CD4-positive, alpha-beta T cell treated with Interleukin-15 for 1 hour (primary cell): ENCODE data around the gene ACKR3.

Experiments used
- DNase-seq: peaks from one replicate; pipeline ENCODE4 v3.0.0-alpha.2; 2020

Gene ACKR3

DNA sequence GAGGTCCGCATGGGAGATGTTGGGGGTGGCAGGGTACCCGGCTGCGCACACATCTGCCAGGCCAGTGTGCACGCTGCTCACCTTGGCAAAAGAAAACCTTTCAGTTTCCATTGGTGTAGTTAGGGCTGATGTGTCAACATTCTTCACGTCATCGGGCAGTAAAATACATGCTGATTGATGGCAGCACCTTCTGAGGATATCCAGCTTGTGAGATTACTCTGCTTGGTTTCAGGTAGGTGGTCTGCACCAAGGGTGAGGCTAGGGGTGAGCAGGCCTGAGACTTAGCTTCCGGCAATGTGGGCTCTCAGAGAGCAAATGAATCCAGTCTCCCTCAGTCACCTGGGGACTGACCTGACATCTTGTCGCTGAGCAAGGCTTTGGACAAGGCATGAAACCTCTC, 19.3 kb upstream of the ACKR3 start:
- DNase-seq = no peak

DNA sequence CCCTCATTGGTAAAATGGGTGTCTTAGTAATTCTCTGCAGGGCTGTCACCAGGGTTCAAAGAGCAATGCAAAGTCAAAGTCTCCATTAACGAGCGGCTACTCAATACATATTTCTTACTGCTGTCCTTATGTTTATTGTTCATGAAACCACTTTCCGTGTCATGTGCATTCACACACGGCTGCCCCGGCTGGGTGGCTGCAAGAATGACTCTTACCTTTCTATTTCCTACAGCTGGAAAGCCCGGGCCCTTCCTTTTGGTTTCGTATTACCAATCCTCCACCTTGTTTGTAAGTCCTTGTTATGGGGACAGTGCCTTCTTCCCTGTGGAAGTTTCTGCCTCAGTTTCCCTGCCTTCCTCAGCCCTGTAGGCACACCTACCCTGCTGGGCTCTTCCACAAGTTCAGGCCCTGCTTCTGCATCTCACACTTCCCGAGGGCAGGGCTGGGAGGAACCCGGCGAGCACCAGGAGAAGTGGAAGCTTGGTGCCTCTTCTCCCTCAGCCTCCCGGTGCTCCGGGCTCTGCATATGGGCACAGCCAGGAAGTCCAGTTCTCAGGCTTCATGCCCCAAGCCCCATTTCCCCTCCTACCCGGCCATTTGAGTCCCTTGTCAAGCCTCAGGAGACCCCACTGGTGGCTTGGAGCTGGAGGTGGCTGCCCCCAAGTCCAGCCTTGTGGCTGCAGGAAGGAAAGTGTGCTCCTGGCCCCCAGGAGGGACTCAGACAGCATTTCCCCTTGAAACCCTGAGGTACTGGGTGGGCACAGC, 18.7 kb upstream of the ACKR3 start:
- DNase-seq = no peak

- DNase-seq = no peak
Measured at GRCh38 chr2:236551471-236552211, 18.0 kb upstream of the ACKR3 start.

DNA sequence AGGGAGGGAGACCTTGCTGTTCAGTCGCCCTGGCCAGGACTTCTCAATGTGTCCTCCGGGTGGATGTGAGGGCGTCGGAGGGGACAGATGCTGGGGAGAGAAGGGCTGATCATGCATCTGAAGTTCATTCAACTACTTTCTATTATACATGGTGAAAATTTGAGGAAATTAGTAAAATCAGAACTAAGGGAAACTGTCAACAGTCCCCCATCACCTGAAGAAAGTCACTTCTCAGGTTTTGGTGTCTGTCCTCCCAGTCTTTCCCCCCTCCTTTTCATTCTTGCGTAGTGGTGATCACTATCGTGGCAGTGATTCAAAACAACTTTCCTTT, 17.4 kb upstream of the ACKR3 start:
- no peak for DNase-seq

GRCh38 chr2:236552581-236553363, 16.9 kb upstream of the ACKR3 start:
- no peak for DNase-seq

GRCh38 chr2:236553522-236553921, 16.1 kb upstream of the ACKR3 start:
- no peak for DNase-seq

DNA sequence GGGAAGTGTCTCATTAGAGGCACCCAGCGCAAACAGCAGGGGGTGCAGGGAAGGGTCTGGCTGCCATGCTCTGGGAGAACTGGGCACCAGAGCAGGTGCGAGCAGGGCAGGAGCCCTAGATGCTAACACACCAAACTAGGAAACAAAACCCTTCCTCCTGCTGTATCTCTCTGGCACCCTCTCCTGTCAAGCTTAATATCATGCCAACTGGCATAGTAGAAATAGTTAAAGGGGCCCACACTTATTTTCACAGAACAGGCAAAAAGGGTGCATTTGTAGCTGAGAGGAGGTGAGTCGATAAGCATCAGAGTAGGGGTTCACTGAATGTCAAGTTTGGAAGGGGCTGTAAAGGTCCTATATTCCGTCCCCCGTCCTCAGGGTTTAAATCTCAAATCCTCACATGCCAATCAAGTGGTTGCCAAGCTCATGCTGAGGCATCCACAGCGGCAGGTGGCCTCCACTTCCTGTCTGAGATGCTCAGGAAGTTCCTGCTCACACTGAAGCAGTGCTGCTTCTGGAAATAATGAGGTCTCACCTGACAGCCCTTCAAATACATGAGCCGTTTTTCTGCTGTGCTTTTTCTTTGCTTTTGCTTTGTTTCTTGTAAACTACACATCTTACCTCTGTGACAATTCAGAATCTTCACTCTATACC, 14.9 kb upstream of the ACKR3 start:
- DNase-seq = no peak

GRCh38 chr2:236555481-236555880, 14.1 kb upstream of the ACKR3 start:
- DNase-seq = no peak

DNA sequence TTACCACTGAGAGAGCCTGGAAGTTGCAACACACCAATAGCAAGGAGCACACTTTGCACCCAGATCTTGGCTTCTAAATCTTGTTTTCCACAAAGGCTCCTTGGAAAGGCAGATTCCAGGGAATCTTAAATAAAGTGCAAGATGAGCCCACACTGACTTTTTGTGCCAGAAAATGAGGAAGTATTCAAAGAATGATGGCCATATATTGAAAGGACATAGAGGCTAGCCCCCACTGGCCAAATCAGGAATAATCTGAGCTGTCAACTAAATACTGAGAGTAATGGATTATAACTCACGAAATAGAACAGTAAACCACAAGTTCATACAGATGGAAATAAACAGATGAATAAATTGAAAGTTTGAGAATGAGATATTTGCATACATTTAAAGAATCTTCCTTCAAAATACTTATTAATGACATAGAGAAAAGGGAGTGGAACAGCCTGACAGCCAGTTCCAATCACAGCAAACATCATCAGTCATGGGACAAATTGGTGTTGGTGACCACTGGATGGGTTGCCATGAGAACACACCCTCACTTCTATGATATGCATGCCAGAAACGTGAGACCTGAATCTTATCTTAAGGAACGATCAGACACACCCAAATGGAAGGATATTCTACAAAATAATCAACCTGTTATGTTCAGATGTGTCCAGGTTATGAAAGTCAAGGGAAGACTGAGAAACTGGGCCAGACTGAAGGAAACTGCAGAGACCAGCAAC, 12.2 kb upstream of the ACKR3 start:
- no peak for DNase-seq

GRCh38 chr2:236558036-236558435, 11.6 kb upstream of the ACKR3 start:
- DNase-seq = no peak

DNA sequence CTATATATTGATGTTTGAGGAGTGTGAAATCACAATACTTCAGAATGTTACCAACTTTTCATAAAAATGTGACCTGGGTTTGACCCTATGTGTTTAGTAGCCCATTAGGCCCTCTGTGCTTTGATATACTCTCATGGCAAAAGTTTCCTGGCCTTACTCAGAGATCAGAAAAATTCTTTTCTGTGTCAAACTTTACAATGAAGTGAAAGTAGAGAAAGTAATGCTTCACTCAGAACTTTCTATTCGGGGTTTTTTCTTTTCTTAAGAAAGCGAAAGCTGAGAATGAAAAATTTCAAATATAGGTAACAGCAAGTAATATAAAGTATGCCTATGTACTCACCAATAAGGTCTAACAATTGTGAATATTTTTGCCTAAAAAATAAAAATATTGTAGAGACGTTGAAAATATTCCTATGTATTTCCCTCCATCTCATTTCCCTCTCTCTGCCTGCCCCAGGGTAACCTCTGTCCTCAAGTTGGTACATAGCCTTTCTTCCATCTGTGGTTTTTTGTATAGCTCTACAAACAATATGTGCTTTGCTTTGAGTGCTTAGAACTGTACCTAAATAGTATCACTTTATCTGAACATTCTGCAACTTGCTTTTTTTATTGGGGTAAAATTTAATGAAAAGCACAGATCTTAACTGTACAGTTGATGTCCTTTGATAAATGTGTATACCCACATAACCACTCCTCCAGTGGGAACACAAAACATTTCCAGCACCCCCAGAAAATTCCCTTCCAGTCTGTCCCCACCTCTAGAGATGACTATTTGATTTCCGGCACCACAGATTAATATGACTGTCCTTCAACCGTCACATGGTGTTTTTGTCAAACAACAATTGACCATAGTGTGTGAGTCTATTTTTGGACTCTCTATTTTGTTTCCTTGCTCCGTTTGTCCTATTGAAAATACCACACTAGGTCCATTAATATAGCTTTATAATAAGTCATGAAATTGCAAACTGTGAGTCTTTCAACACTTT, 10.3 kb upstream of the ACKR3 start:
- DNase-seq = no peak

GRCh38 chr2:236561874-236562273, 7.8 kb upstream of the ACKR3 start:
- DNase-seq = no peak

DNA sequence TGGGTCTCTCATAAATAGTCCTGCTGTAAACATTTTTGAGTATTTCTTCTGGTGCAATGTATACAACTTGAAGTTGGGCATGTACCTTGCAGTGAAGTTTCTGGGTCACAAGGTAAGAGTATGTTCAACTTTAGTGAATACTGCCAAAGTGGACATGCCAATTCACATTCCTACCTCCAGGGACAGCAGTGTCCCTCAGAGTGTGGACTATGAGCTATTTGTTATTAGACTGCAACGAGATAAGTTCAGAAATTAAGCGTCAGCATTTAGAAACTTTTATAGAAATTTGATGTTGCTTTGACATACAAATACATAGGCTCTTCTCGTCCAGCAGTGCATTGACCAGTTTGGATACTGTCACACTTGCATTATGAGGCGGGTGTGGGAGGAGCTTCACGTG, 7.2 kb upstream of the ACKR3 start:
- DNase-seq = no peak

DNA sequence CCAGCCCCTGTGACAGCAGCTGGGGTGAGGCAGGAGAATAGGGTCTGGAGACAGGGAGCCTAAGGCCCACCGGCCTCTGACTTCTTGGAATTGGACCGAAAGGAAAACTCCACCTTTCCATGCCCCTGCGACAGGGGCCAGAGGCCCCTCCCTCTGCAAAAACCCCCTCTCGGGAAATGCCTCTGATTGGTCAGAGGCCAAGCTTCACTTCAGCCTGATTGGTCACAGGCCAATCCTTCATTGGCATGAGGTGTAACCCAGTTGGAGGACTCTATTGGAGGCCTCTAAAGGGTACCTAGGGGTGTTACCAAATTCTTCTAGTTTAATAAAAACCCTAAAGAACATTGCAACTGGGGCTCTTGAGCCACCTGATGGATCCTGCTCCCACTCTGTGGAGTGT, 5.7 kb upstream of the ACKR3 start:
- no peak for DNase-seq

DNA sequence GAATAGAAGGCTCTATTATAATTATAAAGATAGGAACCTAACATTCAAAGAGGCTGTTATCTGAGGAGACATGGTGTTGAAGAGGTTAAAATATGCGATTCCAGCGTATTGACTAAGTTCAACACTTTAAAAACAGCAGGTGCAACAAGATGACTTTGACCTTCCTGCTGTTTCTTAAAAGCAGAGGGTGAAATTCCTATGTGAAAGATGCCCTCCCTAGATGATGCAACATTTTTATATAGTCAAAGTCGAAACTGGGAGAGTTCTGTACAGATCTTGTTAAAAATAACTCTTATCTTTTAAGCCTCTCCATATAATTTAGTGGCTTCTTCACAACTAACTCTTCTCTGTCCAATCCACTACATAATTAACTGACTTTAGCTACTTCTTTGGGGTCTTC, 4.4 kb upstream of the ACKR3 start:
- no peak for DNase-seq

DNA sequence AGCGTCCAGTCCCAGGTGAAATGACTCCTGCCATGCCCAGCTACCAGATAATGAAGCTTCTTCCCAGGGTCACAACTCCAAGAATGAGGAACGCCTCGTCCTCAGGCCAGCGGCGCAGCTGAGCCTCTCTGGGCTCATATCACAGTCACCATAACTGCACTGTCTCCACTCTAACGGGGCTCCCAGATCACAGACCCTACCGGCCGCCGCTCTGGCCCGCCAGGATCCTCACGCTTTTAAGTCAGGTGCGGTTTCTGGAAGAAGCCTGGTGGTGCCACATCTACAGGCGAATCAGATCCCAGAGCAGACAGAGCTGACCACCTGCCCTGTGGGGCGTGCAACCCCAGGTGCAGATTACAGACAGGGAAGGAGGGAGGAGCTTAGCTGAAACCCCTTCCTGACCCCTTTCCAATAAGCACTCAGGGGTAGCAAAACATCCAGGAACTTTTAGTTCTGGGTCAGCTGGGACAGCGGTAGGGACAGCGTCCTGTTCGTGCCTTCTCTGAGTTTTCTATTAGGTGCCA, 3.7 kb upstream of the ACKR3 start:
- no peak for DNase-seq

- DNase-seq = no peak
Measured at GRCh38 chr2:236566596-236566995, 3.0 kb upstream of the ACKR3 start.

- peak; percentile 39 for DNase-seq
Measured at GRCh38 chr2:236568068-236568921, 1.3 kb upstream of the ACKR3 start.

DNA sequence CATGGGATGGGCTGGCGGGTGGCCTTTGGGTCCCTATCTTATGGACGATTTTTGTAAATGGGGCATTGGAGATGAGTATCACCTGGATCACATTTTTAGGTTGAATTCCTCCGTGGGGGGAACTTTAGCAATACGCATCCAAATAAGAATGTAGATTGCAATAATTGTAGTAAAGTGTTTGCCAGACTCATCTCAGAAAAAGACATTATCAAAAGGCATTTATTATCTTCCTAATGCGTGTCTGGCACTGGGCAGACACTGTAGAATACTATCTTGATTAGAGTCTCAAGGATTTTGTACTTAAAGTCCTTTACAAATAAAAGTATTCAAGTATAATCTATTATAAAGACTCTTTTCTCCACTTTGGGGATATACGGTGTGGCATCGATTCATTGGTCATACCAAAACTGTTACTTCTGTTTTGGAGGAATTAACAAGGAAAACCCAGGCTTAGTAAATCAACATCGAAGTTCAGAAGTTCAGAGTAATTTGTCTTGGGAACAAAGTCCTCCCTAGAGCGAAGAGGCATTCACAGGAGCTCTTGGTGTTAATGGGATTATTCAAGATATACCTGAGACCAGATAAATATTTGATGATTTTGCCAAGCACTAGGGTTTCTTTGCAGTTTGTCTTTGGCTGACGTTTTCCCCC, 578 bp upstream of the ACKR3 start:
- no peak for DNase-seq
